ENCODE data around the gene DYNLT2B.

DNA sequence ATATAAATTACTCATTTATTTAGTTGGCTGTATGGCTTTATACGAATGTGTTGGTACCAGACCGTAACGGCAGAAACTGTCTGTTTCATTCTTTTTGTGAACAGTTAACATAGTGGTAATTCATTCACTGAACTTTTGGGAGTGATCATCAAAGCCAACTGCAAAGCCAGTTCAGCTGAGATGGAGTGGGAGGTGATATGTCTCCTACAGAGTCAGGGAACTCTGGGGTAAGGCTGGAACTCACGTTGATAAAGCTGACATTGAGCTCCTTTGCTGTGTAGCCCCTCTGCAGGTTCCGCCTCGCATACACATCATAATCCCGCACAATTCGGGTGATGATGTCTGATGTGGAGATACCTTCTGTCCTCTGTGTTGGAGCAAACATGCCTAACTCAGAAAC is 76.3 kb downstream of the DYNLT2B start:
- no peak for TF ChIP-seq POLR2A (IDR thresholded peaks at IDR 0.05; ENCODE audit: low read depth, low read length)
- TF ChIP-seq, protein P1, sequence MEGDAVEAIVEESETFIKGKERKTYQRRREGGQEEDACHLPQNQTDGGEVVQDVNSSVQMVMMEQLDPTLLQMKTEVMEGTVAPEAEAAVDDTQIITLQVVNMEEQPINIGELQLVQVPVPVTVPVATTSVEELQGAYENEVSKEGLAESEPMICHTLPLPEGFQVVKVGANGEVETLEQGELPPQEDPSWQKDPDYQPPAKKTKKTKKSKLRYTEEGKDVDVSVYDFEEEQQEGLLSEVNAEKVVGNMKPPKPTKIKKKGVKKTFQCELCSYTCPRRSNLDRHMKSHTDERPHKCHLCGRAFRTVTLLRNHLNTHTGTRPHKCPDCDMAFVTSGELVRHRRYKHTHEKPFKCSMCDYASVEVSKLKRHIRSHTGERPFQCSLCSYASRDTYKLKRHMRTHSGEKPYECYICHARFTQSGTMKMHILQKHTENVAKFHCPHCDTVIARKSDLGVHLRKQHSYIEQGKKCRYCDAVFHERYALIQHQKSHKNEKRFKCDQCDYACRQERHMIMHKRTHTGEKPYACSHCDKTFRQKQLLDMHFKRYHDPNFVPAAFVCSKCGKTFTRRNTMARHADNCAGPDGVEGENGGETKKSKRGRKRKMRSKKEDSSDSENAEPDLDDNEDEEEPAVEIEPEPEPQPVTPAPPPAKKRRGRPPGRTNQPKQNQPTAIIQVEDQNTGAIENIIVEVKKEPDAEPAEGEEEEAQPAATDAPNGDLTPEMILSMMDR (IDR thresholded peaks at IDR 0.05; ENCODE audit: extremely low read depth in 1 of 2, insufficient read depth in 1 of 2, low read depth in 1 of 2, low read length in 2 of 2), result no peak
- TF ChIP-seq, protein P2, sequence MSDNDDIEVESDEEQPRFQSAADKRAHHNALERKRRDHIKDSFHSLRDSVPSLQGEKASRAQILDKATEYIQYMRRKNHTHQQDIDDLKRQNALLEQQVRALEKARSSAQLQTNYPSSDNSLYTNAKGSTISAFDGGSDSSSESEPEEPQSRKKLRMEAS (IDR thresholded peaks at IDR 0.05; ENCODE audit: insufficient read depth, insufficient read length), result no peak
- TF ChIP-seq EZH2 (IDR thresholded peaks at IDR 0.05; ENCODE audit: borderline replicate concordance, low read depth, low read length, severe bottlenecking), result no peak
